GM19035 (cell line): ENCODE measurements around the gene GAGE12H.
"Not testable (repeated sequence)": the region's sequence is repeated elsewhere in the genome, so short reads cannot be mapped to it uniquely, and the experiment has no call there.

ENCODE experiments used
- ATAC-seq: cut with Tn5 transposase; IDR thresholded peaks from one replicate; pipeline ENCODE4 v1.9.1; 2021; ENCODE audit not compliant: unreplicated experiment

The GAGE12H gene, protein sequence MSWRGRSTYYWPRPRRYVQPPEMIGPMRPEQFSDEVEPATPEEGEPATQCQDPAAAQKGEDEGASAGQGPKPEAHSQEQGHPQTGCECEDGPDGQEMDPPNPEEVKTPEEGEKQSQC

DNA sequence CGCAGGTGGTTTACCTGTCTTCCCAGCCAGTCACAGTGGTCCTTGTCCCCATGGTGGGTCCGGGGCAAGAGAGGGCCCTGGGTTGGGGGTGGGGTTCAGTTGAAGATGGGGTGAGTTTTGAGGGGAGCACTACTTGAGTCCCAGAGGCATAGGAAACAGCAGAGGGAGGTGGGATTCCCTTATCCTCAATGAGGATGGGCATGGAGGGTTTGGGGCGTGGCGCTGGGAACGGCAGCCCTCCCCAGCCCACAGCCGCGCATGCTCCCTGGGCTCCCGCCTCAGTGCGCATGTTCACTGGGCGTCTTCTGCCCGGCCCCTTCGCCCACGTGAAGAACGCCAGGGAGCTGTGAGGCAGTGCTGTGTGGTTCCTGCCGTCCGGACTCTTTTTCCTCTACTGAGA, at the start of gene GAGE12H:
TSS of gene GAGE12H (plus strand) at position 301 of the 400 bp plus-strand sequence. CDS start 1,155 bp downstream, outside the sequence.
- ATAC-seq = not testable (repeated sequence)

DNA sequence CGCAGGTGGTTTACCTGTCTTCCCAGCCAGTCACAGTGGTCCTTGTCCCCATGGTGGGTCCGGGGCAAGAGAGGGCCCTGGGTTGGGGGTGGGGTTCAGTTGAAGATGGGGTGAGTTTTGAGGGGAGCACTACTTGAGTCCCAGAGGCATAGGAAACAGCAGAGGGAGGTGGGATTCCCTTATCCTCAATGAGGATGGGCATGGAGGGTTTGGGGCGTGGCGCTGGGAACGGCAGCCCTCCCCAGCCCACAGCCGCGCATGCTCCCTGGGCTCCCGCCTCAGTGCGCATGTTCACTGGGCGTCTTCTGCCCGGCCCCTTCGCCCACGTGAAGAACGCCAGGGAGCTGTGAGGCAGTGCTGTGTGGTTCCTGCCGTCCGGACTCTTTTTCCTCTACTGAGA, 47.9 kb upstream of the GAGE12H start, which contains the start of gene GAGE12C:
TSS of gene GAGE12C (plus strand) at position 301 of the 400 bp plus-strand sequence. CDS start 1,155 bp downstream, outside the sequence.
- not testable (repeated sequence) for ATAC-seq

DNA sequence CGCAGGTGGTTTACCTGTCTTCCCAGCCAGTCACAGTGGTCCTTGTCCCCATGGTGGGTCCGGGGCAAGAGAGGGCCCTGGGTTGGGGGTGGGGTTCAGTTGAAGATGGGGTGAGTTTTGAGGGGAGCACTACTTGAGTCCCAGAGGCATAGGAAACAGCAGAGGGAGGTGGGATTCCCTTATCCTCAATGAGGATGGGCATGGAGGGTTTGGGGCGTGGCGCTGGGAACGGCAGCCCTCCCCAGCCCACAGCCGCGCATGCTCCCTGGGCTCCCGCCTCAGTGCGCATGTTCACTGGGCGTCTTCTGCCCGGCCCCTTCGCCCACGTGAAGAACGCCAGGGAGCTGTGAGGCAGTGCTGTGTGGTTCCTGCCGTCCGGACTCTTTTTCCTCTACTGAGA, 38.3 kb upstream of the GAGE12H start, which contains the start of gene GAGE12D:
TSS of gene GAGE12D (plus strand) at position 301 of the 400 bp plus-strand sequence. CDS start 1,155 bp downstream, outside the sequence.
- ATAC-seq = not testable (repeated sequence)

DNA sequence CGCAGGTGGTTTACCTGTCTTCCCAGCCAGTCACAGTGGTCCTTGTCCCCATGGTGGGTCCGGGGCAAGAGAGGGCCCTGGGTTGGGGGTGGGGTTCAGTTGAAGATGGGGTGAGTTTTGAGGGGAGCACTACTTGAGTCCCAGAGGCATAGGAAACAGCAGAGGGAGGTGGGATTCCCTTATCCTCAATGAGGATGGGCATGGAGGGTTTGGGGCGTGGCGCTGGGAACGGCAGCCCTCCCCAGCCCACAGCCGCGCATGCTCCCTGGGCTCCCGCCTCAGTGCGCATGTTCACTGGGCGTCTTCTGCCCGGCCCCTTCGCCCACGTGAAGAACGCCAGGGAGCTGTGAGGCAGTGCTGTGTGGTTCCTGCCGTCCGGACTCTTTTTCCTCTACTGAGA, 28.8 kb upstream of the GAGE12H start, which contains the start of gene GAGE12E:
TSS of gene GAGE12E (plus strand) at position 301 of the 400 bp plus-strand sequence. CDS start 1,155 bp downstream, outside the sequence.
- not testable (repeated sequence) for ATAC-seq

DNA sequence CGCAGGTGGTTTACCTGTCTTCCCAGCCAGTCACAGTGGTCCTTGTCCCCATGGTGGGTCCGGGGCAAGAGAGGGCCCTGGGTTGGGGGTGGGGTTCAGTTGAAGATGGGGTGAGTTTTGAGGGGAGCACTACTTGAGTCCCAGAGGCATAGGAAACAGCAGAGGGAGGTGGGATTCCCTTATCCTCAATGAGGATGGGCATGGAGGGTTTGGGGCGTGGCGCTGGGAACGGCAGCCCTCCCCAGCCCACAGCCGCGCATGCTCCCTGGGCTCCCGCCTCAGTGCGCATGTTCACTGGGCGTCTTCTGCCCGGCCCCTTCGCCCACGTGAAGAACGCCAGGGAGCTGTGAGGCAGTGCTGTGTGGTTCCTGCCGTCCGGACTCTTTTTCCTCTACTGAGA, 19.2 kb upstream of the GAGE12H start, which contains the start of gene GAGE12F:
TSS of gene GAGE12F (plus strand) at position 301 of the 400 bp plus-strand sequence. CDS start 1,155 bp downstream, outside the sequence.
- ATAC-seq = not testable (repeated sequence)

DNA sequence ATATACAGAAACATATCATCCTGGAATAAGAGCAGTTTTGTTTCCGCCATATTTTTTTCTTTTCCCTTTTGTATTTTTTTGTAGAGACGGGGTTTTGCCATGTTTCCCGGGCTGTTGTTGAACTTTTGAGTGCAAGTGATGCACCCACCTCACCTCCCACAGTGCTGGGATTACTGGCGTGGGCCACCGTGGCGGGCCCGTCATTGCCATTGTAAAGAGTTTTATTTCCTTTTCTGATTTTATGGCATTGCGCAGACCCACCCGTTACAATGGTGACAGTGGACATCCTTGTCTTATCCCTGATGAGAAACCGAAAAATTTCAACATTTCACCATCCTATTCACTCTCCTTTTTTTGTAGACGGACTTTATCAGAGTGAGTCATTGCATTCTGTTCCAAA, 11.0 kb upstream of the GAGE12H start:
- not testable (repeated sequence) for ATAC-seq

DNA sequence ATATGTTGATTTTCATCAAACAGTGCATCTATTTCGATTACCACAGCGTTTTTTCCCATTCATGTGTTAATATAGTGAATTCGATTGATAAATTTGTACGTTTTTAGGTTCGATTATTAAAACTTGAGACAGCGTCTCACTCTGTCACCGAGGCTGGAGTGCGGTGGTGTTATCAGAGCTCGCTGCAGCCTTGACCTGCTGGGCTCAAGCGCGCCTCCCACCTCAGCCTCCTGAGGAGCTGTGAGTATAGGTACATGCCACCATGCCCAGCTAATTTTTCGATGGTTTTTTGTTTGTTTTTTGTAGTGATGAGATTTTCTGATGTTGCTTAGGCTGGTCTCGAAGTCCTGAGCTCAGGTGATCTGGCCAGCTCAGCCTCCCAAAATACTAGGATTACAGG, 10.6 kb upstream of the GAGE12H start:
- not testable (repeated sequence) for ATAC-seq

DNA sequence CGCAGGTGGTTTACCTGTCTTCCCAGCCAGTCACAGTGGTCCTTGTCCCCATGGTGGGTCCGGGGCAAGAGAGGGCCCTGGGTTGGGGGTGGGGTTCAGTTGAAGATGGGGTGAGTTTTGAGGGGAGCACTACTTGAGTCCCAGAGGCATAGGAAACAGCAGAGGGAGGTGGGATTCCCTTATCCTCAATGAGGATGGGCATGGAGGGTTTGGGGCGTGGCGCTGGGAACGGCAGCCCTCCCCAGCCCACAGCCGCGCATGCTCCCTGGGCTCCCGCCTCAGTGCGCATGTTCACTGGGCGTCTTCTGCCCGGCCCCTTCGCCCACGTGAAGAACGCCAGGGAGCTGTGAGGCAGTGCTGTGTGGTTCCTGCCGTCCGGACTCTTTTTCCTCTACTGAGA, 9.6 kb upstream of the GAGE12H start, which contains the start of gene GAGE12G:
TSS of gene GAGE12G (plus strand) at position 301 of the 400 bp plus-strand sequence. CDS start 1,155 bp downstream, outside the sequence.
- ATAC-seq = not testable (repeated sequence)

DNA sequence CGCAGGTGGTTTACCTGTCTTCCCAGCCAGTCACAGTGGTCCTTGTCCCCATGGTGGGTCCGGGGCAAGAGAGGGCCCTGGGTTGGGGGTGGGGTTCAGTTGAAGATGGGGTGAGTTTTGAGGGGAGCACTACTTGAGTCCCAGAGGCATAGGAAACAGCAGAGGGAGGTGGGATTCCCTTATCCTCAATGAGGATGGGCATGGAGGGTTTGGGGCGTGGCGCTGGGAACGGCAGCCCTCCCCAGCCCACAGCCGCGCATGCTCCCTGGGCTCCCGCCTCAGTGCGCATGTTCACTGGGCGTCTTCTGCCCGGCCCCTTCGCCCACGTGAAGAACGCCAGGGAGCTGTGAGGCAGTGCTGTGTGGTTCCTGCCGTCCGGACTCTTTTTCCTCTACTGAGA, 9.4 kb downstream of the GAGE12H start, which contains the start of gene GAGE2A:
TSS of gene GAGE2A (plus strand) at position 301 of the 400 bp plus-strand sequence. CDS start 1,155 bp downstream, outside the sequence.
- ATAC-seq = not testable (repeated sequence)

DNA sequence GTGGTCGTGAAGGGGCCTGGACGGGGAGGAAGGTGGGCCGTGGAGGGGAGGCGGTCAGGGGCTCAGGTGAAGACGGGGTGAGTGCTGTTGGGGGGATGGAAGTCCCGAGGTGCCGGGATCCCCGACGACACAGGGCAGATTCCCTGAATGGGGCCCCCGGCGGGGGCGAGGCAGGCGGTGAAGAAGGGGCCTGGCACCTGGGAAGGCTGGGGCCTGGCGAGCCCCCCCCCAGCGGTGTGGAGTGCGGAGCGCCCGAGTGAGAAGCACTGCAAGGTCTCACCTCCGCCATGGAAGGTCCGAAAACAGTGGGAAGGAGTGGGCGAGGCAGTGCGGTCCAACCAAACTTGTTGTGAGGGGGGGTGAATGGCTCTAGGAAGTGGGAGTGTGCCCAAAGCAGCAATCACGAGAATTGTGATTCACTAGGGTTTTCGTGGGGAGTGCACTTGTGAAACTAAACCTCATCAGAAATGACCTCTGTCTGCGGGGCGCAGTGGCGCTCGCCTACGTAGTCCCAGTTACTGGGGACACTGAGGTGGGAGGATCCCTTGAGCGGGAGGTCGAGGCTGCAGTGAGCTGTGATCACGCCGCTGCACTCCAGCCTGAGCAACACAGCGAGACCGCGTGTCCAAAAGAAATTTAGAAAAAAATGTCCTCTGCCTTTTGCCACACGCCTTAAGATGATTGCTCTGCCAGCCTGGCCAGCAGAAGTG, 10.2 kb downstream of the GAGE12H start:
- ATAC-seq = not testable (repeated sequence)

DNA sequence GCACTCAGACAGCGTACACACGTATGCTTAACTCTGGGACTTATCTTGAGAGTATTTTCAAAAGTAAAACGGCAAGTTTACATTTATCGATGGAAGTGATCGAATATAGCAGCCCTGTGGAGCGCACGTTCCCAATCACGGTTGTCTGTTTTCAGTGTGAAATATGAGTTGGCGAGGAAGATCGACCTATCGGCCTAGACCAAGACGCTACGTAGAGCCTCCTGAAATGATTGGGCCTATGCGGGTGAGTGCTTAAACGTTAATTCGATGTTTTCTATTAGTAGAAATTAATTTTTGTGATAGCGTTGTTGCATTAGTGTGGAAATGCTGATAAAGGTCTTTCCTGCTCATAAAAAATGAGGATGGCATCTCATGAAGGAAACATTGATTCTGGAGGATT, 10.7 kb downstream of the GAGE12H start:
- not testable (repeated sequence) for ATAC-seq

DNA sequence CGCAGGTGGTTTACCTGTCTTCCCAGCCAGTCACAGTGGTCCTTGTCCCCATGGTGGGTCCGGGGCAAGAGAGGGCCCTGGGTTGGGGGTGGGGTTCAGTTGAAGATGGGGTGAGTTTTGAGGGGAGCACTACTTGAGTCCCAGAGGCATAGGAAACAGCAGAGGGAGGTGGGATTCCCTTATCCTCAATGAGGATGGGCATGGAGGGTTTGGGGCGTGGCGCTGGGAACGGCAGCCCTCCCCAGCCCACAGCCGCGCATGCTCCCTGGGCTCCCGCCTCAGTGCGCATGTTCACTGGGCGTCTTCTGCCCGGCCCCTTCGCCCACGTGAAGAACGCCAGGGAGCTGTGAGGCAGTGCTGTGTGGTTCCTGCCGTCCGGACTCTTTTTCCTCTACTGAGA, 19.0 kb downstream of the GAGE12H start, which contains the start of gene GAGE1:
TSS of gene GAGE1 (plus strand) at position 301 of the 400 bp plus-strand sequence. CDS start 1,155 bp downstream, outside the sequence.
- not testable (repeated sequence) for ATAC-seq

DNA sequence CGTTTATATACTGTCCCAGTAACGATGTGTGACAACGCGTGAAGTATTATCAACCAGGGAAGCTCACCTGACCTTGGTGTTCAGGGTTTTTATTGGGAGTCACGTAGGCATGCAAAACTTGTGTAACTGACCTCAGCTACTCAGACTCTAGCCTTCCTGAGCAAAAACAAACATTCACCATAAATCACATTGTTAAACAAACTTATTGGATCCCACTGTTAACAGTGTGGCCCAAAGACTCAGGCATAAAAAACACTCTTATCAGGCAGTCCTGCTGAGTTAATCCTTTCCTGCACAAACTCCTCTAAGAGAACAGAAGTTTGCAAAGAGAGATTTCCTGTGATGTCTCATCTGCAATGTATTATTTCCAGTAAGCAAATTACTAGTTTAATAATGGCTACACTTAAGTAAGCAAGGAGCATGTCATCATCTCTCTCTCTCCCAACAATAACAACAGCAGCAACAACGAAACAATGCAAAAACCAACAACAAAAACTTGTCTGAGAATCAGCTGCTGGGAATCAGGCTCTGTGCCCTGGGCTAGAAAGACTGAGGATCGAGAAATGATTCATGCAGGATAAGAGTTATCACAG, 31.1 kb downstream of the GAGE12H start:
- ATAC-seq = no peak

DNA sequence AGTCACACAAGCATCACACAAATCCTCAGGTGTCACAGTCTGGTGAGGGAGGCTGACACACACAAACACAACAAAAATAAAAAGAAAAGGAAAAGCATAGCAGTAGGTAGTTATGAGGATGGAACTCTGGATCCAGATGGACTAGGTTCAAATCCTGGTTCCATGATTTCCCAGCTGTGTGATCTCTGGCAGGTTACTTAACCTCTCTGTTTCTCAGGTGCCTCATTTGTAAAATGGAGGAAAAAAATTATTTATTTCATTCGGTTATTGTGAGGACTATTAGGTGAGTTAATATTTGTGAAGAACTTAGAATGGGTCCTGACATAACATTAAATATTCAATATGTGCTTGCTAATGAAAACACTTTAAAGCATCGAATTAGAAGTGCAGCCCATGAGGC, 38.8 kb downstream of the GAGE12H start:
- no peak for ATAC-seq

DNA sequence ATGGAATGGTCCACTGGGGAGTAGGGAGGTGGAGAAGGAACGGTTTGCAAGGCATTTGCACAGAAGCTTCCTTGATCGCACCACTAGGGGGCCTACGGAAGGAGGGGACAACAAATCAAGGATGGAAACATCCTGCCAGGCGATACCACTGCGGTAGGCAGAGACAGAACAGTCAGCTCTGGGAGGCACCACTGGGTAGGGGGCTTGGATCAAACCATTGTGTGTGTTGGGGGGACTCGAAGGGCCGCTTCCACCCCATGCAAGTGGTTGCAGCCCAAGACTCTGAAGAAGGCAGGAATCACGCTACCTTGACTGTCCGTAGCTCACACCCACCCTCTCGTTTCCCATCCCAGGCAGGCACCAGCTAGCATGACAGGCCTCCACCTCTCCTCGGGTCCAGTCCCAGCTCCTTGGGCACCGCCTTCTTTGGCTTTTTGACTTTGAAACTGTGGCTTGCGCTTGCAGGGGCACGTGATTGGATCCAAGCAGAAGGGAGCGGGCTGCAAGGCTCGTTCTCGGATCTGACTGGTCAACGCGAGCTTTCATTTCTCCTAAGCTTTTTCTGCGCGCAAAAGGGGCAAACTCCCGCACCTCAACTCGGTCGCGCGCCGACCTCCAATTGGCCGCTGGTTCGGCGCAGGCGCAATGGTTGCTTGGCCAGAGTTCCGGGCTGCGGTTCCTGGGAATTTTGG, 47.5 kb downstream of the GAGE12H start:
- ATAC-seq = no peak
